GM12878 (cell line): ENCODE data around the gene PMF1. TPM values are rescaled to one million over a fixed set of nuclear protein-coding genes. Genes with fewer than 3 reads are reported as not detected.

Experiments
- ATAC-seq: fragments of 200-7000 bp; cut with Tn5 transposase; 3 replicates; pipeline ENCODE4 v1.9.1; 2020; ENCODE audit warnings: mild to moderate bottlenecking, moderate library complexity
- BruUV-seq: library from RNA; stranded (reverse); fragments of 400-500 nt; replicated peaks from 2 replicates; lab custom pipeline; 2021; lab: Mats Ljungman, UMichigan
- CTCF ChIA-PET: fragments of 300-600 bp; sonication (Branson Sonifier 250); formaldehyde crosslinking; extraction: SDS; loops from one replicate; lab custom pipeline; 2021; ENCODE audit warnings: inconsistent platforms; lab: Yijun Ruan, JAX
- POLR2A ChIA-PET: fragments of 350-600 bp; formaldehyde crosslinking; extraction: SDS; loops from one replicate; lab custom pipeline; 2021; ENCODE audit warnings: inconsistent platforms; lab: Charles Lee
- RAD21 ChIA-PET: fragments of 300-600 bp; sonication (Branson Sonifier 250); formaldehyde crosslinking; loops from one replicate; lab custom pipeline; 2023; ENCODE audit warnings: antibody characterized with exemption; ENCODE audit not compliant: unreplicated experiment; lab: Charles Lee
- SMC1A ChIA-PET: fragments of 300-600 bp; sonication (Branson Sonifier 250); formaldehyde crosslinking; loops from one replicate; lab custom pipeline; 2023; ENCODE audit not compliant: unreplicated experiment, uncharacterized antibody; lab: Charles Lee
- DNase-seq: peaks from one replicate; pipeline ENCODE4 v3.0.0-alpha.2; 2011; ENCODE audit warnings: low read depth, low spot score
- FAIRE-seq: peaks from 3 replicates; lab custom pipeline; 2011; peaks lifted over from hg19 to GRCh38; lab: Jason Lieb, UNC
- H2AFZ ChIP-seq: 2 replicates; pipeline ENCODE4 v1.6.0; 2011; ENCODE audit warnings: low read depth, low read length, control low read depth; ENCODE audit not compliant: control insufficient read depth
- H3K27ac ChIP-seq: 2 replicates; pipeline ENCODE4 v1.5.1; 2011; ENCODE audit warnings: control low read depth; ENCODE audit not compliant: control insufficient read depth, insufficient read depth
- H3K27me3 ChIP-seq, 2 experiments: replicated peaks in 1 of 2; 2 replicates each; pipeline versions ENCODE4 v1.6.0 to v1.6.1; 2011; ENCODE audit warnings: low read length in 1 of 2; ENCODE audit not compliant: control insufficient read depth in 2 of 2, insufficient read depth in 2 of 2
- H3K36me3 ChIP-seq, 2 experiments: 2 replicates each; pipeline ENCODE4 v1.5.1; 2011; ENCODE audit warnings: low read length in 1 of 2; ENCODE audit not compliant: control insufficient read depth in 2 of 2, insufficient read depth in 2 of 2
- H3K4me1 ChIP-seq: 2 replicates; pipeline ENCODE4 v1.6.1; 2011; ENCODE audit warnings: mild to moderate bottlenecking, low read length, moderate library complexity, mixed read lengths; ENCODE audit not compliant: control insufficient read depth, insufficient read depth
- H3K4me2 ChIP-seq: 2 replicates; pipeline ENCODE4 v1.6.0; 2011; ENCODE audit warnings: control low read depth; ENCODE audit not compliant: control insufficient read depth, insufficient read depth
- H3K4me3 ChIP-seq: fragments of 200-600 bp; sonication (generic); 2 replicates; pipeline ENCODE4 v1.5.1; 2016
- H3K79me2 ChIP-seq: 2 replicates; pipeline ENCODE4 v1.6.0; 2011; ENCODE audit warnings: low read length; ENCODE audit not compliant: control insufficient read depth, insufficient read depth
- H3K9ac ChIP-seq: 2 replicates; pipeline ENCODE4 v1.8.0; 2011; ENCODE audit warnings: low read length, control low read depth, mixed read lengths; ENCODE audit not compliant: control insufficient read depth, insufficient read depth
- H3K9me3 ChIP-seq: replicated peaks from 3 replicates; pipeline ENCODE4 v1.5.1; 2011; ENCODE audit warnings: mild to moderate bottlenecking, low read length; ENCODE audit not compliant: control insufficient read depth, insufficient read depth
- H4K20me1 ChIP-seq: 2 replicates; pipeline ENCODE4 v1.6.0; 2011; ENCODE audit not compliant: control insufficient read depth, insufficient read depth
- CHD2 ChIP-seq: IDR thresholded peaks from 2 replicates; pipeline ENCODE4 v1.6.1; 2011; ENCODE audit warnings: low read depth, low read length, improper control_type of control experiment, borderline replicate concordance
- FOXM1 ChIP-seq: IDR thresholded peaks from 2 replicates; pipeline ENCODE4 v1.6.1; 2012; ENCODE audit warnings: low read depth, mild to moderate bottlenecking, inconsistent platforms, low read length, moderate library complexity
- GABPA ChIP-seq: IDR thresholded peaks from 2 replicates; pipeline ENCODE4 v1.6.1; 2014; ENCODE audit warnings: antibody characterized with exemption, low read depth, mild to moderate bottlenecking, inconsistent platforms
- HDGF ChIP-seq: fragments of 450-650 bp; IDR thresholded peaks from 2 replicates; pipeline ENCODE4 v1.6.1; 2016; ENCODE audit warnings: antibody characterized with exemption
- IKZF1 ChIP-seq: fragments of 450-650 bp; conservative IDR thresholded peaks from 2 replicates; pipeline ENCODE4 v1.6.1; 2017; ENCODE audit warnings: antibody characterized with exemption, mild to moderate bottlenecking
- IKZF2 ChIP-seq, 2 experiments: fragments of 450-650 bp; IDR thresholded peaks; 2 replicates each; pipeline ENCODE4 v1.6.1; 2017; ENCODE audit warnings: mild to moderate bottlenecking in 2 of 2, moderate library complexity in 2 of 2
- IRF4 ChIP-seq: IDR thresholded peaks from 2 replicates; pipeline ENCODE4 v1.6.1; 2011; ENCODE audit warnings: low read depth, low read length
- KAT2A ChIP-seq: conservative IDR thresholded peaks from 2 replicates; pipeline ENCODE4 v1.6.1; 2011; ENCODE audit warnings: low read depth, low read length; ENCODE audit not compliant: control insufficient read depth
- MTA2 ChIP-seq: fragments of 450-650 bp; IDR thresholded peaks from 2 replicates; pipeline ENCODE4 v1.6.1; 2016; ENCODE audit warnings: low read depth, mild to moderate bottlenecking, moderate library complexity
- RAD21 ChIP-seq: IDR thresholded peaks from 2 replicates; pipeline ENCODE4 v1.6.1; 2011; ENCODE audit warnings: mild to moderate bottlenecking, low read depth, low read length, moderate library complexity; ENCODE audit not compliant: insufficient read depth
- RBBP5 ChIP-seq: fragments of 200-600 bp; sonication (generic); conservative IDR thresholded peaks from 2 replicates; pipeline ENCODE4 v1.6.1; 2016
- RUNX3 ChIP-seq: IDR thresholded peaks from 2 replicates; pipeline ENCODE4 v1.6.1; 2012; ENCODE audit warnings: low read length, inconsistent platforms
- SPI1 ChIP-seq: IDR thresholded peaks from 2 replicates; pipeline ENCODE4 v1.6.1; 2011; ENCODE audit warnings: low read depth, mild to moderate bottlenecking, low read length, moderate library complexity, borderline replicate concordance; ENCODE audit not compliant: insufficient read depth
- YBX1 ChIP-seq: fragments of 450-650 bp; IDR thresholded peaks from 2 replicates; pipeline ENCODE4 v1.6.1; 2016; ENCODE audit warnings: antibody characterized with exemption
- ZNF274 ChIP-seq: IDR thresholded peaks from one replicate; pipeline ENCODE4 v1.8.0; 2011; ENCODE audit not compliant: insufficient read length, insufficient read depth
- WGBS: methylation state at CpG from one replicate; pipeline ENCODE4 v1.1.6; 2016; ENCODE audit warnings: low lambda C conversion rate; ENCODE audit not compliant: insufficient replicate concordance, insufficient coverage; ENCODE audit errors: missing lambda C conversion rate; 5-methylcytosine and 5-hydroxymethylcytosine counted together
- in situ Hi-C: fragments of 300-500 bp; cut with MboI; formaldehyde crosslinking; loops from 9 replicates; pipeline ENCODE4 v1.14.3; 2018; ENCODE audit warnings: mixed read lengths
- intact Hi-C: fragments of 100-400 bp; cut with micrococcal nuclease; formaldehyde crosslinking; loops from one replicate; pipeline ENCODE4 v1.14.2; 2022; ENCODE audit not compliant: unreplicated experiment
- polyA plus RNA-seq, 11 experiments: library from polyadenylated mRNA; depleted of rRNA in 4 of 11; unstranded in 6 of 11; stranded (reverse) in 5 of 11; fragments of >200 nt; fragmentation: Nextera tagmentation in 4 of 11; fragmentation: Illumina TruSeq in 1 of 11; extraction: Ambion mirVana in 4 of 11; extraction: Trizol in 1 of 11; gene quantifications; 1 replicate in 1 of 11; 2 replicates in 10 of 11; pipeline versions ENCODE4 v1.2.1 to v1.2.3, GENCODE V29; 2011 to 2016; ENCODE audit warnings: inconsistent platforms in 2 of 11, missing spikeins in 2 of 11, low read depth in 1 of 11
- total RNA-seq, 4 experiments: library from RNA; depleted of rRNA in 3 of 4; stranded (reverse); fragments of >200 nt in 3 of 4; fragmentation: Illumina TruSeq in 1 of 4; extraction: Trizol in 1 of 4; gene quantifications; 2 replicates each; pipeline versions ENCODE4 v1.2.1 to v1.2.3, GENCODE V29; 2013 to 2021

Gene PMF1
- total and polyA plus RNA-seq, 10 of the 15 experiments (the other 5 are each of a cell fraction or from before 2014, with no cell fraction given) = 6.7 to 105 (median 67.3) TPM

DNA sequence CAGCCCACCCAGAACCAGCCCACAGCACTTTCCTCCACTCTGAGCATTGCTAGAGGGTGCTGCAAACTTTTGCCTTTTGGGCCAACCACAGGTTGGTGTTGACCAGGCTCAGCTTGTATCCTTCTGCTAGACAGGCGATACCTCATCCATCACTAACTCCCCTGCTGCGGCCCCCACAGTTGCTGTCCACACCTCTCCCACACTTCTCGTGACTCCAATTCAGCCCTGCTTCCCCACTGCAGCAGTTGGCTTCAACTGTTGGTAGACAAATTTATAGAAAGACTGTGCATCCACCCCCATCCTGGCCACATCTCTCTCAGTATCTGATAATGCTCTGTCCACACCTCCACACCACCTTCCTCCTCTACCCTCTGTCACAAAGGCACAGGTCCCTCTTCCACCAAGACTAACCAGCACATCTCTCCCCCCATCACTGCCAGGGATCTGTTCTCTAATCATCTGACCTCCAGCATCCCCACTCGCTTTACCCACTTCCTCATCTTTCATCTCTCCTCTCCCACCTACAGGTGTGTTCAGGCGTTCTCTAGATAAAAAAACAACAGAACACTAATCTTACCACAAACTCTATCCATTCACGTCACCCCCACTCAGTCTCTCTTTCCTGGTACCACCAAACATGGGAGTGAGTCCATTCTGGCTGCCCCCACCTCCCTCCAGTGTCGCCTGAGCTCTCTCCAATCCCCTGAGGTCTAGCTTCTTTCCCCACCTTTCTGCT is 34.7 kb upstream of the PMF1 start:
- in situ Hi-C loops = no loop called here
- TF ChIP-seq YBX1 (no peak), CHD2 (no peak), KAT2A (no peak), GABPA (no peak), ZNF274 (no peak), SPI1 (peak; percentile 72; the same call in 1 of the 2 replicates), RUNX3 (0 out of 2 replicates have a peak, but pooled peaks have one; percentile 16), IRF4 (no peak), RBBP5 (no peak), MTA2 (0 out of 2 replicates have a peak, but pooled peaks have one; percentile 16), RAD21 (no peak), IKZF1 (0 out of 2 replicates have a peak, but pooled peaks have one; percentile 22), HDGF (peak; percentile 34; the same call in 1 of the 2 replicates), IKZF2 (IDR thresholded peaks at IDR 0.05) (peak in 1 of 2 experiments; percentile 23; a peak in 2 of 4 replicates), FOXM1 (no peak)
- H3K79me2 ChIP-seq = no peaks in the 10 kb centered on the region
- H4K20me1 ChIP-seq = no peaks in the 10 kb centered on the region
- CTCF ChIA-PET = interaction anchor here (1.1 kb wide), 1 partner anchor 35 kb away, joined by 3 read pairs; no protein-coding TSS in a partner anchor
- no TSS peak for BruUV-seq
- peaks cover 6 to 20% of the 10 kb centered on the region in 2 experiments for H3K36me3 ChIP-seq
- no peaks in the 10 kb centered on the region for H3K9me3 ChIP-seq
- POLR2A ChIA-PET = interaction anchor here (0.5 to 1.1 kb wide), 4 partner anchors 14 to 40 kb away, joined by 3 to 4 read pairs (median 3); no protein-coding TSS in a partner anchor
- no peaks in the 10 kb centered on the region; the same call in 1 of the 2 replicates for H3K4me1 ChIP-seq
- H2AFZ ChIP-seq = no peak overlapping the region
- DNase-seq = no peak
- H3K4me3 ChIP-seq = no peak overlapping the region
- intact Hi-C loops = no loop called here
- H3K27ac ChIP-seq = no peak overlapping the region
- 65% methylated on average over 7 of the region's 7 CpGs for WGBS
- no peak overlapping the region for H3K4me2 ChIP-seq
- no peaks in the 10 kb centered on the region for H3K27me3 ChIP-seq
- peak; percentile 17 for ATAC-seq
- SMC1A ChIA-PET = no interaction called here
- RAD21 ChIA-PET = interaction anchor here (0.6 kb wide), 1 partner anchor 47 kb away, joined by 3 read pairs; no protein-coding TSS in a partner anchor
- no peak overlapping the region for H3K9ac ChIP-seq
- FAIRE-seq = no peak
